Measurements from ENCODE around the gene ATR. TPM values are rescaled to one million over a fixed set of nuclear protein-coding genes. Genes with fewer than 3 reads are reported as not detected.

The ATR gene
- total and polyA plus RNA-seq, 2 of the 4 experiments (the other 2 are of a cell fraction) = 9.5 to 28.0 TPM

DNA sequence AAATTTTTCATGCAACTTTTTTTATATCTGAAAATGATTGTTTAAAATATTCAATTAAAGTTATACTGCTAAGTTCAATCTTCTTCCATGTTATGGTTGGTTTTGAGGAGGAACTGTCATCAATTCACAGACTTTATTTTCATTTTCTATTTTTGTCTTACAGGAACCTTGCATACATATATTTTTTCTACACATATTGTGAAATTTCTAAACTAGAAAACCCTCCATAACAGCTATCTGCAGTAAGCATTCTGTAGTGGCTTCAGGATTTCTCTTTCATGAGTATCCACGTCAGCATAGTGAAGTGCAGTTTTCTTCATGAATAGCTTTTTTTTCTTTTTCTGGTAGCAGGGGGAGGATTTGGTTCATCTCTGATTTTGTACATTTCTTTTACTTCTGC lies 48.2 kb downstream of the ATR start:
- no peak overlapping the region for H2AK9ac ChIP-seq (replicated peaks; ENCODE audit: low read depth, low read length, poor library complexity)
- no CpG with 5 or more reads among the region's 1 CpG for WGBS, 2 experiments (ENCODE audit: extremely low coverage in 2 of 2, insufficient read length in 1 of 2)
- H3K9me1 ChIP-seq (ENCODE audit: insufficient read depth, low read length) = no peaks in the 10 kb centered on the region
- H4K91ac ChIP-seq (ENCODE audit: insufficient read depth, low read depth, low read length) = no peak overlapping the region
- no peak overlapping the region for H3K4me3 ChIP-seq (ENCODE audit: insufficient read depth, low read depth, low read length)
- ChIA-PET CTCF (no interaction called here), POLR2A (ENCODE audit: unreplicated experiment) (no interaction called here)
- no peak overlapping the region for H3K14ac ChIP-seq (replicated peaks; ENCODE audit: low read depth, low read length)
- no peaks in the 10 kb centered on the region for H4K20me1 ChIP-seq (ENCODE audit: insufficient read depth, low read length)
- no peak overlapping the region for H3K4me2 ChIP-seq (ENCODE audit: low read depth, low read length)
- BruUV-seq (replicated peaks) = no TSS peak
- no peak for ATAC-seq (ENCODE audit: low read depth)
- H3K9me3 ChIP-seq (ENCODE audit: control insufficient read depth, insufficient read depth, low read length) = no peaks in the 10 kb centered on the region
- H3K36me3 ChIP-seq (ENCODE audit: control insufficient read depth, insufficient read depth, low read length) = peaks cover 8% of the 10 kb centered on the region; the same call in 1 of the 2 replicates
- H4K8ac ChIP-seq (ENCODE audit: low read depth in 2 of 2, low read length in 2 of 2) = no peak overlapping the region
- no peaks in the 10 kb centered on the region for H3K79me1 ChIP-seq (ENCODE audit: low read depth in 1 of 2, low read length in 2 of 2)
- TF ChIP-seq MAZ (IDR thresholded peaks at IDR 0.05; ENCODE audit: borderline replicate concordance, low read depth, low read length) = no peak
- no peak for TF ChIP-seq ELK1 (IDR thresholded peaks at IDR 0.05; ENCODE audit: borderline replicate concordance, low read depth, low read length)
- no peak for TF ChIP-seq RAD21 (IDR thresholded peaks at IDR 0.05; ENCODE audit: low read length)
- TF ChIP-seq RFX5 (IDR thresholded peaks at IDR 0.05; ENCODE audit: low read depth, low read length) = no peak
- TF ChIP-seq CEBPB (IDR thresholded peaks at IDR 0.05; ENCODE audit: low read depth, low read length) = no peak
- TF ChIP-seq SMC3 (IDR thresholded peaks at IDR 0.05; ENCODE audit: low read depth, low read length) = no peak
- TF ChIP-seq MXI1 (IDR thresholded peaks at IDR 0.05; ENCODE audit: borderline replicate concordance, low read depth, low read length) = no peak
- TF ChIP-seq USF2 (IDR thresholded peaks at IDR 0.05; ENCODE audit: low read depth, low read length) = no peak
- no peak for TF ChIP-seq CHD1 (IDR thresholded peaks at IDR 0.05; ENCODE audit: low read depth, low read length)
- TF ChIP-seq BHLHE40 (IDR thresholded peaks at IDR 0.05; ENCODE audit: low read depth, low read length) = no peak
- no peak overlapping the region for H3K9ac ChIP-seq (ENCODE audit: low read depth, low read length)
- no peak overlapping the region for H2BK15ac ChIP-seq (ENCODE audit: low read depth, low read length)
- H3K18ac ChIP-seq (ENCODE audit: low read depth, low read length) = no peak overlapping the region
- DNase-seq = no peak
- H3K23ac ChIP-seq (ENCODE audit: low read depth, low read length) = no peak overlapping the region
- no peaks in the 10 kb centered on the region for H3K4me1 ChIP-seq (ENCODE audit: control insufficient read depth, insufficient read depth, low read length)
- H3K4ac ChIP-seq (ENCODE audit: low read depth, low read length) = no peak overlapping the region
- H3K56ac ChIP-seq (ENCODE audit: extremely low read depth, insufficient read depth, low read length) = no peak overlapping the region
- intact Hi-C loops (cut with micrococcal nuclease) (no loop called here), dilution Hi-C loops (cut with HindIII; ENCODE audit: low sequenced_read_pairs, unreplicated experiment) (no loop called here), in situ Hi-C loops (cut with MboI; ENCODE audit: low sequenced_read_pairs) (no loop called here)
- no peaks in the 10 kb centered on the region for H3K27me3 ChIP-seq (ENCODE audit: control insufficient read depth, insufficient read depth, low read length)
- no peak overlapping the region for H2BK20ac ChIP-seq (ENCODE audit: low read depth, low read length)
- H2BK5ac ChIP-seq (ENCODE audit: low read depth, low read length, poor library complexity, severe bottlenecking) = no peak overlapping the region
- no peak overlapping the region for H4K5ac ChIP-seq (ENCODE audit: low read depth, low read length)
- no peak overlapping the region for H2AK5ac ChIP-seq (ENCODE audit: low read depth, low read length)
- H2BK120ac ChIP-seq (ENCODE audit: low read depth, low read length) = no peak overlapping the region
- H3K27ac ChIP-seq (ENCODE audit: insufficient read depth, low read length) = no peak overlapping the region
- H2AFZ ChIP-seq (replicated peaks; ENCODE audit: low read length, poor library complexity) = no peak overlapping the region
